Ecto neural progenitor cell (in vitro differentiated cells): ENCODE data around the gene MGLL.

ENCODE experiments used
- DNase-seq: peaks from one replicate; pipeline ENCODE4 v3.0.0-alpha.2; 2018; ENCODE audit warnings: low spot score

MGLL gene

DNA sequence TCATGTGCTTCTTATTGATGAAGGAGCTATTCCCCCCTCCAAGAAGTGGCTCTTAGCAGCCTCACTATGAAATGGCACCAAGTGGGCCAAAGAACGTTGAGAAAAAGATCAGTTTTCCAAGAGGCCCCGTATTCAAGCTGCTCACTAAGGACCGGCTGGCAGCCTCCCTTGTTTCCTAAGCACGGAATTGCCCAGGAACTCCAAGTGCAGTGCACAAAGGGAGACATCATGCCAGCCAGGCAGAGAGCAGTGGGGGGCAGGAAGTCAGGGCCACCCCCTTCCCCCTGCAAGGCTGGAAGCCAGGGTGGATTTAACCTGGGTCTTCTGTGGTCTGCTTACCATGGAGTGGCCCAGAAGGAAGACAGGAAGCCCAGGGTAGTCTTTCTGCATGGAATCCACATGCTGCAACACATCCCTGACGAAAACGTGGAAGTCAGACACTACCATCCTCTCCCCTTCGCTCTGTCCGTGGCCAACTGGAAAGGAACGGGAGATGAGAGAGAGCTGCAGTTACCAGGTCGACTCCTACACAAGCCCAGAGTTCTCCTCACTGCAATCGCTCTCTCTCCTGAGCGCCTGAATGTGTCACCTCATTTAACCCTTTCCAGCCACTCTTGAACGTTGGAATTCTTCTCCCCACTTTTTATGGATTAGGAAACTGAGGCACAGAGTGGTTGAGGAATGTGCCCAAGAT is 100.1 kb downstream of the MGLL start:
- no peak for DNase-seq

DNA sequence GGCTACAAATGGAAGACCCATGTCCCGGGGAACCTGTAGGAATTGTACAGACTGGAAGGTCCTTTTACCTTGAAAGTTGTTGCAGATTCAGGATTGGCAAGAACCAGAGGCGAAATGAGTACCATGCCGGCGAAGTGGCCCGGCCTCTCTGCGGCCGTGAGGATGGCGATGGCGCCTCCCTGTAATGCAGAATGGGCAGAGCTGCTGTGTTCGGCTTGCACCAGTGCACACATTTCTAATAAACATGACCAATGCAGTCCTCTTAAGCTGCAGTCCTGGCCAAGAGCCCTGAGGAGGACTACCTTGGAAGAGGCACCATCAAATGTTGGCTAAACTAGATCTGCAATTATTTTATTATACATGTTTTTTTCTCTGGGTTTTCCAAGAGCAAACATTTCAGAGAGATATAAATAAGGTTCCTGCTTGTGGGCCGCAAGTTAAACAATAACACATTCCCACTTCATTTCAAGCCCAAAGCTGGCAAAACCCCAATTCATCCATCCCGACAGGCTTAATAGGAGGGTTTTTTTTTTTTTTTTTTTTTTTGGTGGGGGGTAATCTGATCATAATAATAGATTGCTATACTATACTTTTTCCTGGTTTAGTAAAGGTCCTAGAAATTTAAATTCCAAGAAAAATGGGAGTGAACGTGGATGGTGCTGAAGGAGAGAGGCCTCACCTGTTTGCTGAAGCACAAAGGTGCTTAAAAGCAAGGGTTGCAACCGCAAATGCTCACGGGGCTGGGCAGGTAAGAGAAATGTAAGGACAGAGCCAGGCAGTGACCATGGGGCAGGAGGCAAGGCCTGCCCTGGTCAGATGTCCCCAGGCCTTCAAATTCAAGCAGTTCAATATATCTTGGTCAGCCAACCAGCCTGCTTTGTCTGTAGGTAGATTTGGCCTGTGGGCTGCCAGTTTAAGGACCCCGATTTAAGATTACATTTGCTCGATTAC is 101.1 kb downstream of the MGLL start:
- no peak for DNase-seq

DNA sequence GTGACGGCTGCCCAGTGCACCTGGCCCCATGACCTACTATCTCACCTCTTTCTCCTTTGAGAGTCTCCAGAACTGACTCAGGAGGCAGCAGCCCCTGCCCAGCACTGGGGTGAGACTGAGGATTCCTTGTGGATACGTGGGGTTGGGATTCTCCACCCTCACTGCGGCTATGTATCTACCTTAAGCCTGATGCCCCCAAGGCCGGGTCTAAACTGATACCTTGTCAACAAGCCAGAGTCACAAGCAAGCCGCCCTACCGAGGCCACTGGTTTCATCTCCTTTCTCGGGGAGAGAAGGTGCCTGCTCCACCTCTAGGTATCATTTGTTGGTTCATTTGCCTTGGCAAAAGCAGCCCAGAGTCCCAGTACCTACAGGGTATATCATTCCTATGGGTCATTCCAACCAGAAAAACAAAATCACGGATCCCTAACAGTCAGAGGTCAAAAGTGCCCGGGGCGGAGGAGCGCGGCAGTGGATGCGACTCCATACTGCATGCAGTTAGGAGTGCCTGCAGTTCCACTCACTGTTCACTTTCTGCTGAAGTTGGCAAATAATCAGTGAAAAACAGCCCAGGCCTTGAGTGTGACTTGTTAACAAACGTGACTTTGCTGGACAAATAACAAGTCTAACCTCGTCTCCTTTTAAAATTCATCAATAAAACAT is 102.0 kb downstream of the MGLL start:
- DNase-seq: no peak

DNA sequence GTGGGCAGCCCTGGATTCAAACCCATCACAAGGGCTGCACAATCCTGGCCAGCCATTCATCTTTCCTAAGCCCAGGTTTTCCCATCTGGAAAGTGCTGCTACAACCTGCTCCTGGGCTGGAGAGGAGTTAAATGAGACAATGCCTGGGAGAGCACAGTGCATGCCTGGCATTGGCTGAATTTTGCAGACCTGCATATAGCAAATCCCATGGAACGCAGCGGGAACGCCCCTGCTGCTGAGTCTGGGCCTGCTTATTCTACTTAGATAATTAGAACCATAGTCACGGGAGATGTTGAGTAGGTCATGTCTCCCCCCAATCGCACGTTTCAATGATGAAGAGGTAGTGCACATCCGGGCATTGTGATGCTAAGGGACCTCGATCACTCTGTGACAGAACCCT is 102.9 kb downstream of the MGLL start:
- no peak for DNase-seq

DNA sequence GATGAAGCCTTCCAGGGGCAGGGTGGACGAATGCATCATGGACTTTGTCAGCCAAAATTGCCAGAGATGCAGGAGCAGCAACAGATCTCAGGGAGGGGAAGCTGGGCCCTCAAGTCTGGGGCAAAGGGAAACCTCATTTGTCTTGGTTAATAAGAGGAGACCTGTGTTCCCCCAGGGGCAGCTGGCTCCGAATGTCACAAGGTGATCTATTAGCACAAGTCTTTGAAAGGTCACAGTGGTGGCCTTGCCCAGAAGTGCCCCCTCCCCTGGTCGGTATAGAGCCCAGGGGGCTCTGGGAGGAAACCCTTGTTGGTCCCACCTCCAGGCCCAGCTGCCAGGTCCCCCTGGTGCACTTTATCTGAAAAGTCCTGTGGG is 103.4 kb downstream of the MGLL start:
- no peak for DNase-seq

DNA sequence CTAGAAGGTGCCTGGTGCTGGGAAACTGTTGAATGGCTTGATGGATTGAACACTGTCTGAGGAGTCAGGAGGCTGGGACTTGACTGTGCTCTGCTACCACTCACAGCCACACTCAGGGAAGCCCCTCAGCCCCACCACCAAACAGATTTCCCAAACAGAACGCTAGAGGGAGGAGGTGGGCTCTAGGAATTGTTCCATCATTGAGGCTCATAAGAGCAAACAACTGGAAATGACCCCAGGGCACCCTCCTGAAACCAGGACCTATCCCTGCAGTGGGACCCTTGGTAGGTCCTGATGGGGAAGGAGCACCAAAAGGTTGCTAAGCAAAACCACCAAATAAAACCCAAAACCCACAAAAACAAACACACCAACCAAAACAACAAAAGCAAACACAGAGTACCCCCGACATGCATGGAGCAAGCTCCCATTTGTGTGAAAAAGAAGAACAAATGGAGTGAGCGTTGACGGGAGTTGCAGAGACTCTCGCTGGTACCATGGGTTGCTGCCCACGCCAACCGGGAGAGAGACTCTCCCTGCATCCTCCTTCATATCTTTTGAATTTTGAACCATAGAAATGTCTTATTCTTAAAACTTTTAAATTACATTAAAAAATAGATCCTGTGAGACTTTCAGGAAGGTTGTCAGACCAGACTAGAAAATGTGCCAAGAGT is 103.9 kb downstream of the MGLL start:
- DNase-seq: no peak

DNA sequence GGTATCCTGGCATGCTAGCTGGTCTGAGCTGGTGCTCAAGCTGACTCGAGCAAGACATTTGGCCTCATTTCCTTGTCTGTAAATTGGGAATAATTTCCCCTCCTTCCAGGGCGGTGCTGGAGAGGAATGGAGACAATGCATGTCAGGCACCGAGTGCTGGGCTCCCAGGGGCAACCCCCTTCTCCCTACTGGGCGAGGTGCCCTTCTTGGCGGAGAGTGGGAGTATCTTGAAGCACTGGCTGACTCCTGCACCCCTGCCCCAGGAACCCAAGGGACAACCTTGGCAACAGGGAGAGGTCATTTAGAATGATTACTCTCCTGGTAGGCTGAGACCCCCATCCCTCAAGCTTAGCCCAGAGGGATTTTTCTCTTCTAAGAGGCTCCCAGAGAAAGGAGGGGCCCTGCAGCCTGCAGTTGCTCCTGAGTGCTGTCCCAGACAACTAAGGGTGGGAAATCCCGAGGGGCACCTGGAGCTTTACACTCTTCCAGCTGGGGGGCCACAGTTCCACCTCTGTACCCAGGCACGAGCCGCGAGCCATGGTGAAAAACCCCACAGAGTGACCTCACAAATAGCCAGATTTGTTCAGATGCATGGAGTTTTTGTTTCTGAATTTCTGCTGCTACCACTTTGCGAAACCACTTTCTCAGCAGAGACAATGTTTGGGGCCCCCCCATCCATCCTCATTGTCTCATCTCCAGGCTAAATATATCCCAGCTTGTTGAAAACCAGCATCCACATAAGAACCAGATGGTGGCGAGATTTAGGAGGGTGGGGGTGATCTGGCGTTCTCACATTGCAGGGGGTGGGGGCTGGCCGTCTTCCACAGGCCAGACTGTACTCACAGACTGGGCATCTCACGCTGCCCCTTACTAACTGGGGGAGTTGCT is 104.7 kb downstream of the MGLL start:
- no peak for DNase-seq

DNA sequence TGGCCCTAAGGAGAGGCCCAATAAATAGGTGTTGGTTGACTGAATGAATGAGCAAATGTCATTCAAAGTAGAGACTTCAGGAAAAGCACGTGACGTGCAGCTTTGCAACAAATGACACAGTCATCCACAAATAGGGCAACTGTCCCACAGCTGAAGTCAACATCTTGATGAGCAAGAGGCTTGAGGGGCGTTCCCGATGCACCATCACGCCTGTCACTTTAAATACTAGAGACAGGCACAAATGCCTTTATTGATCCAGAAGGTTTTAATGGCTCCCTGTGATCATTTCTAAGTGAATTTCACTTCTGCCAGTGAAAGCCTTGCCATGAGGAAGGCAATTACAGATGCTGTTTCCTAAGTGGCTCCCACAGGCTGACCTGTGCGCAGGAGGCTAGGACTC is 105.9 kb downstream of the MGLL start:
- DNase-seq: no peak

DNA sequence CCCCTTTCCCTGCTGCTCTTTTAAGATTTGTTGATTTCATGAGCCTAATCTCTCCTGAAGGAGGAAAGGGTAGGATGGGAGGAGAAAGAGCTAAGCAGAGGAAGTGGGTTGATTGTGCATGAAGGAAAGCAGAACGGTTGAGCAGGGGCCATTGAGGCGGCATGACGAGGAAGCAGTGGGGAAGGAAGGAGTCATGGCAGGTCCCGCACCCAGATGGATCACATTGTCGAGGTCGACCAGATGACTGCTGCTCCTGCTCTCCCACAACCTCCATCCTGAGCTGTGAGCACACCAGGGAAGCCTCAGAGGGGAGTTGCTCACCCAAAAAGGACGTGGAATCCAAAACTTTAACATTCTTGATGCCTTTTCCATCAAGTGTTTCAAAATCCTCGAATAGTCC is 106.8 kb downstream of the MGLL start:
- no peak for DNase-seq

DNA sequence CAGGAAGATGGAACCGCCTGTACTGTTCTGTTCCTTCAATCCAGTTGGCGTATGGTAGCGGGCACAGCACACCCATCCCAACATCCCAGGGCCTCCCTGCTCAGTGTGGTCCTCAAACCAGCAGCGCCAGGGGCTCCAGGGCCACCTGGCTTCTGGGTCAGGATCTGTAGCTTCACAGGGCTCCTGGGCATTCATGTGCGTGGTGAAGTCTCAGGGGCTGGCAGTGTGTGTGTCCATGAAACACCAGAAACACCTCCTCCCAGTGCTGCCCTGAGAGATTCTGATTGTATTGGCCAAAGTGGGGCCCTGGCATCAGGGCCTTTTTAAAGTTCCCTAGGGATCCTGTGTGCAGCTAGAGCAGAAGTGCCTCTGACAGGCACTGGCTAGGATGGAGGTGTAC is 107.4 kb downstream of the MGLL start:
- no peak for DNase-seq

DNA sequence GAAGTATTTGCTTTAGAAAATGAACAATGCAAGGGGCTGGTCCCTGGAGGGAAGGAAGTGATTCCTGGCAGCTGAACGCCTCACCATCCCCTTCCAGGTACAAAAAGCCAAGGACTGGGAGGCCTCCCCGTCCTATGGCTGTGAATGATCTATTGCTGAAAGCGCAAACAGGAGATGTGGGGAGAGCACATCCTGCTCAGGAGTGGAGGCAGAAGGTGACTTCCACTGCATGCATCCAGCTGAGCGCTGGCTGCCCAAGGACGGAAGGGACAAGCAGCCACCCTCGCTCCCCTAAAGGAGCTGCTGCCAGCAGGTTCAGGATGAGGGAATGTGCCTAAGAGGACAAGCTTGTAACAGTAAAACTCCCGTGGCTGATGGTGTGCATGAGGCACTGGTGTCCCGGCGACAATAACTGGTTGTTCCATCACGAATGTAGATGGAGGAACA is 108.2 kb downstream of the MGLL start:
- DNase-seq: no peak

DNA sequence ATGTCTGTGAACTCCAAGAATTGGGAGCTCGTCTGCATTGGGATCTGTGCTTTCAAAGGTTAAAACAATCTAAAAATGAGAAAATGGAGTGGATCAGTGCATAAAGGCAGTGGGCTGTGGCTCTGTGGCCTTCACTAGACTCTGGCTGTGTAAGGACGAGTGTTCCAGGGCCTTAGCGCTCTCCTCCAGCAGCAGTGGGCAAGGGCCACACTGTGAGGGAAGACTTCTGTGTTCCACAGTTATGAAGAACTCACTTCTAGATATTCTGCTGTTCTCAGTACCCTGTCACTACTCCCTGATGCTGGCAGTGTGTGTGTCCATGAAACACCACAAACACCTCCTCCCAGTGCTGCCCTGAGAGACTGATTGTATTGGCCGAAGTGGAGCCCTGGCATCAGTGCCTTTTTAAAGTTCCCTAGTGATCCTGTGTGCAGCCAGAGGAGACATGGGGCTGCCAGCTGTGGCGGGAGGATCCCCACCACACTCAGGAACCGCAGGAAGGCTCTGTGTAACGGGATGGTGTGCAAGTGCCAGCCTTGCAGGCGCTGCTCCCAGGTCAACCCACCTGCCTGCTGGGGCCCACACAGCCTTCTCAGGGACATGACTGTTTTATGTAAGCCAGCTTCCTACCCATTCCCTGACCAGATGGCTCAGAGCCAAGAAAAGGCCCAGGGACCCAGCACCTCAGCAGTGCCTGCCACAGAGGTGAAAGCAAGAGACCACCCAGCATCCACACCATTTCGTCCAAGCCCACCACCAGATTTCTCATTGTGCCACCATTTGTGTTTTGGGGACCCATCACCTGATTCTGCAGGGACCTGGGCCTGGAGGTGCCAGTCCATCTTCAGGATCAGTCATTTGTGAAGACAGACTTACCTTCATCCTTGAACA is 109.2 kb downstream of the MGLL start:
- DNase-seq: no peak

DNA sequence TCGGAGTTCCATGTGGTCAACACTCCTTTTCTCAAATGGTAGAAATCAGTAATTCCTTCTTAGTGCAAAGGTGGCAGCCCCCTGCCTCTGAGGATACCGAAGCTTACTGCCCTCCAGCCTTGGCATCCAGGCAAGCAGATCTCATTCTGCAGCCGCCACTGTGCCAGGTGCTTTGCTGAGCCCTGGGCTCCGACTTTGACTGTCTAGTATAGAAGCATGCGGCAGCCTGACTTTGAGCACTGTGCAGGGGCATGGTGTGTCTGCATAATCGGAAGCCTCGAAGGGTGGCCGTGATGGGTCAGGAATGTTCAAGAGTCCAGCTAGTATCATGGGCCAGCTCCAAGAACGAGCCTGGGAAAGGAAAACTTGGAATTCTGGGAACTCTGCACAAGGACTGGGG is 109.9 kb downstream of the MGLL start:
- DNase-seq: no peak

DNA sequence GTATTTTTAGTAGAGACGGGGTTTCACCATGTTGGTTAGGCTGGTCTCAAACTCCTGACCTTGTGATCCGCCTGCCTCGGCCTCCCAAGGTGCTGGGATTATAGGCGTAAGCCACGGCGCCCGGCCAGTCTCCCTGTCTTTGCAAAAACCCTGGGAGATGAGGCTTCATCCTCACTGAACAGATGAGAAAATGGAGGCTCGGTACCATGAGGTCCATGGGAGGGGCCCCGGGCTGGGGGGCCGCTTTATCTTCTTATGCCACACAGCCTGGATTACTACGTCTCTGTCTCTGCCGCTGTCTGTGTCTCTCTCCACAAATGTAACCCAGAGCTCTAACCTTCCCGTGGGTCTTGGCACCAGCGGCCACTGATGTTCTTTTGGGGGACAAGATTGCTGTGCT is 110.4 kb downstream of the MGLL start:
- DNase-seq: no peak

DNA sequence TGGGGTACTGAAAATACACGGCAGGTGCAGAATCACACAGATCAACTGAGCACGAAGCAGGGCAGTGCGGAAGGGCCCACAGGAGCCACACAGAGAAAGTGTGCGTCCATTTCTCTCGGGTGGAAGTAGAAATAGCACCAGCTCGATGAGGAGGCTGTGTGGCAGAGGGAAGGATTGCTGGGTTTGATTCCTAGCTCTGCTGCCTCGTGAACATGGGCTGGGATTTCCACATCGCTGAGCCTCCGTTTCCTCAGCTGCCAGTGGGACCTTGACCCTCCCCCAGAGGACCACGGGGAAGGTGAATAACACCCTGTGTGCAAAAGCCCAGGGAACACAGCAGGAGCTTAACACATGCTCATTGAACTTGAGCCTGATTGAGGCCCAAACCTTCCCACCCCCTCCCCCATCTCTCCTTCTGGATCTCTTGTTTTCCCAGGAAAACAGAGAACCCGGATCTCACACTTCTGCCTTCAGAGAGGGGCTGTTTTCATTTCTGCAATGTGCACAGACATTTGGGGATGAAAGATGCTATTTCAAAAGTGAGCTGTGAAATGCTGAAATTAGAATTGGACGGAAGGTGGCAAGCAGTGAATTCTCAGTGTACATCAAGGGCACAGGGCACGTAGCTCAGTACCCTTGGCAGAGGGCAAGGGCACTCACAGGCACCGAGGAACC is 111.2 kb downstream of the MGLL start:
- peak; percentile 32 for DNase-seq

DNA sequence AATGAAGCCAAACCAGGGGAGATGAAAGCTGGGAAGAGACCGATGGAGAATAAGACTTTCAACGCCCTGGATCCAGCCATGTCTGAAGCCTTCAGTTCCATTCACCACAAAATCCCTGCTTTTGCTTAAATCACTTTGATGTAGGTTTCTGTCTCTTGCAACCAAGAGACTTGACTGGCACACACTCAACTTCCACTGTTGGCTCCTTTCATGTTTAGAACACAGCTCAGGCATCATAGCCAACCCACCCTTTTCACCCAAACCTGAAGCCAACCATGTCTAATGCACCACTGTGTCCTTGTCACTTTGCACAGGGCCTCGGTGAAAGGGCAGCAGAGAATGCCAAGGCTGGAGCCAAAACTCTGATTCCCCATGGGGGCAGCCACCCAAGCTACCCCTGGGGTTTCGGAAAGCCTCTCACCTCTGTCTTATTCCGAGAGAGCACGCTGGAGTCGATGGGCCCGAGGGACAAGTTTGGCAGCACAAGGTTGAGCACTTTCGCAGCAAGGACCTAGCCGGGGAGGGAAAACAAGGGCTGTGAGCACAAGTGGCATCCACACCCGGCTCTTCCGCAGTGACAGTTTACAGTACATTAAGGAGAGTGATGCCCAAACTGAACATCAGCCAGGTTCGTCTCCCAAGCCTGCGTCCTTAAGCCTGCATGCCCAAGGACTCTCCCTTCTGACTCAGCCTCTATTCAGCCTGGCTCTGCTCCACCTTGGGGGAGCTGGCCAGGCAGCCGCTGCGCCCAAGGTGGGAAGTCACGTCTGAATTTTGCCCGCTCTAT is 112.0 kb downstream of the MGLL start:
- DNase-seq: peak; percentile 32

DNA sequence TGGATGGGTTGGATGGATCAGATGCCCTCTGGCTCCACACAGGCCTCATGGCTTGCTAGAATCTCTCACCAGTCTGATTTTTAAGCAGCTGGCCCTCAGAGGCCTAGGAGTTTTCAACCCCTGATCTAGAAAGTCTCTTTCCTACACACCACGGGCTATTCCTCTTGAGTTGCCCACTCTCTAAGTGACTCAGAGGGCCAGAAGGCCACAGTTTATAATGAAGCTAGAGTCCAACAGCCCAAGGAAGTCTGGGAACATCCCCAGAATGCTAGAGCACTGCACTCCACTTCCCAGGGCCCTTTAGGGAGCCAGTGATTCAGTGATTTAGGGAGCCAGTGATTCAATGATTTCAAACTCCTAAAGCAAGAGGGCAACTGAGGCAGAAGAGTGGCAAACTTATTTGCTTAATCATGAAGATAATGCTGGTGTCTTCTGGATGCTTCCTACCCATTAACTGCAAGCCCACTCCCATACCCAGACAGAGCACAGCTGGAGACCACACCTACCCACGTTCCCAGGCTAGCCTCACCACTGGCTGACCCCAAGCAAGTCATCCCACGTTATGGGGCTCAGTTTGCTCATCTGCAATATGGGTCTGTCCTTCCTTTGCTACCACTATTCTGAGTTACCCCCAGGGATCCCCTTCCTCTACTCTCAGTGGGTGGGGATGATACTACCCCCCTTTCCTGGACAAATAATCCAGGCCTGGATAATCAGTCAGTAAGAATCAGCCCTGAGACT is 112.8 kb downstream of the MGLL start:
- DNase-seq: no peak

DNA sequence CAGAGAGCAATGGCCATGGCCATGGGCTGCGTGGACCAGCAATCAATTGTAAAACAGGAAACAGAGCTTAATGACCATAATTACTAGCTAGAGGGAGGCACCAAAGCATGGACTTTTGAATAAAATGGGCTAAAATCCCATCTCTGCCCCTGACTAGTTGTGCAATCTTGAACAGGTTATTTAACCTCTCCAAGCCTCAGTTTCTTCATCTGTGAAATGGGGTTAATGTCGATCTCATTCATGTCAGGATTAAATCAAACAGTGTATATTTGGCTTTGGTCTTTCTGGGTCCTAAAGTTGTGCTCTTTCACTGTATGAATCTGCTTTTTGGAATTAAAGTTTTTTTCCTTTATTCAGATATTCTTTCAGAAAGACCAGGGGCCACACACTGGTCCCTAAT is 113.5 kb downstream of the MGLL start:
- DNase-seq: no peak
